ENCODE data around the gene ATAD3B. TPM values are rescaled to one million over a fixed set of nuclear protein-coding genes. Genes with fewer than 3 reads are reported as not detected.

Gene ATAD3B
- total RNA-seq, 1 donor from 2014 or later, result 42.8 TPM

GRCh38 chr1:1430114-1430982 lies 41.2 kb upstream of the ATAD3B start:
- peak; percentile 3 for TF ChIP-seq CTCF (conservative IDR thresholded peaks at IDR 0.05; ENCODE audit: low read depth, low read length)
- DNase-seq (ENCODE audit: low read depth), result no peak
- H3K4me3 ChIP-seq (ENCODE audit: low read depth, low read length), result no peak overlapping the region

DNA sequence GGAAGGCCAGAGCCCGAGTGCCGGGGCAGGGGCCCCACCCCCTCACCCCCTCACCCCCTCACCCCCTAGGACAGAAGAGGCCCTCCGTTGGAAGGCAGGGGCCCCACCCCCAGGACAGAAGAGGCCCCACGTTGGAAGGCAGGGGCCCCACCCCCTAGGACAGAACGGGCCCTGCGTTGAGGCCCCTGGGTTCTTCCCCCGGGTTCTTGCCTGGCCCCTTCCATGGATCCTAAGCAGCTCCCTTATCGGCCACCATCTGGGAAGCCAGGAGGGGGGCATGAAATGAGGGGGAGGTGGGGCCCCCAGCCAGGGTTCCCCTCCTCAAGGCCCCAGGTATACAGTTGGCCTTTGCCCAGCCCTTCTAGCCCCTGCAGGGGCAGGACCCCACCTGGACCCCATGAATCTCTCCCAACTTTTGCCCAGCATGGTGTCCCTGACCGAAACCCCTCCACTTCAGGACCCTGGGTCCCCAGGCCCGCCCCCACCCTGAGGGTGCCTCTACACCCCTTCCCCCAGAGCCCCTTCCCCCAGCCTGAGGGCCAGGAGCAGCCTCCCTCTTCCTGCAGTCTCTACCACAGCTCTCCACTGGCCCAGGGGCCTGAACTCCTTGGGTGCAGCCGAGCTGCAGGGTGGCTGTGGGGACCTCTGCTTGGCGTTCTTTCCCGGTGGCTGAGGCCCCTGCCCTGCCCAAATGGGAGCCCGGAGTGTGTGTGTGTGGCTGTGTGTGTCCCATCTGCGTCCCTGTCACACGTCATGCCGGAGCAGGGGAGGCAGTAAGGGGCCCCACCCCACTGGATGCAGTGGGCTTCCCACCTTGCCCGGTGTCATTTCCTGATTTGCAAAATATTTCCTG lies 40.3 kb upstream of the ATAD3B start:
- TF ChIP-seq CTCF (conservative IDR thresholded peaks at IDR 0.05; ENCODE audit: low read depth, low read length), result no peak
- H3K4me3 ChIP-seq (ENCODE audit: low read depth, low read length), result no peak overlapping the region
- DNase-seq (ENCODE audit: low read depth), result no peak

GRCh38 chr1:1431845-1432273 lies 39.7 kb upstream of the ATAD3B start:
- TF ChIP-seq CTCF (conservative IDR thresholded peaks at IDR 0.05; ENCODE audit: low read depth, low read length), result no peak
- no peak for DNase-seq (ENCODE audit: low read depth)
- H3K4me3 ChIP-seq (ENCODE audit: low read depth, low read length), result no peak overlapping the region

DNA sequence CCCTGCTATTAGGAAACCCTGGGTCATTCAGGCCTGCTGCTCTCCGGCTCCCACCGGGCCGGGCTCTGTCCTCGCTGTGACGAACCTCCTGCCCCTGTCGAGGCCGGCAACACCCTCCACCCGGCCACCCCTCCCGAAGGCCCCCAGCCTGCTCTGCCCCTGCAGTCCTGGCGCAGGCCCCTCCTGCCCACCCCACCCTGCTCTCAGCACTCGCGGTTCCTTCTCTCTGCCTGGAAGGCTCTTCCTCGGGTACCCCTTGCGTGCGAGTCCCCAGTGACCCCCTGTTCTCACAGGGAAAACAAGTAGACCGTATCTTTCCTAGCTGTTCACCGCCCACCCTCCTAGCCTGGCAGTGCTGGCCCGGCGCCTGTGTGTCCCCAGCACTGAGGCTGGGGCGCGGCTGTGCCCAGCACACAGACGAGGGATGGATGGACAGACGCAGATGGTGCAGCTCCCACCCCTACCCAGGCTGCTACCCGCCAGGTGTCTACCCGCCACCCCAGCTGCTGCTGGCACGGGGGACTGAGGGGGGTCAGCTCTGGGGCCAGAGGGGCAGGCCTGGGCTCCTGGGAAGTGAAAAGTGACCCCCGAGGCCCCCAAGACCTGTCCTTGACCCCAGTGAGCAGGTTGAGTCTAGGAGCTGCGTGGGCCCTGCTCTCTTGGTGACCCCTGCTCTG lies 39.2 kb upstream of the ATAD3B start:
- no peak overlapping the region for H3K4me3 ChIP-seq (ENCODE audit: low read depth, low read length)
- no peak for DNase-seq (ENCODE audit: low read depth)
- no peak for TF ChIP-seq CTCF (conservative IDR thresholded peaks at IDR 0.05; ENCODE audit: low read depth, low read length)

GRCh38 chr1:1432951-1433803 lies 38.4 kb upstream of the ATAD3B start:
- DNase-seq (ENCODE audit: low read depth), result no peak
- H3K4me3 ChIP-seq (ENCODE audit: low read depth, low read length), result no peak overlapping the region

More at GRCh38 chr1:1432951-1433803, 38.4 kb upstream of the ATAD3B start:
- TF ChIP-seq CTCF (conservative IDR thresholded peaks at IDR 0.05; ENCODE audit: low read depth, low read length), result no peak

Measured in epithelial cell of proximal tubule (primary cell).